HEK293T (cell line): ENCODE measurements around the gene TRIM66.

Source experiments
- CTCF ChIA-PET: fragments of 350-600 bp; formaldehyde crosslinking; extraction: SDS; loops from one replicate; lab custom pipeline; 2021; ENCODE audit warnings: antibody characterized with exemption, inconsistent platforms; lab: Yijun Ruan, JAX
- POLR2A ChIA-PET: fragments of 350-600 bp; formaldehyde crosslinking; extraction: SDS; loops from one replicate; lab custom pipeline; 2020; ENCODE audit warnings: antibody characterized with exemption, inconsistent platforms; lab: Yijun Ruan, JAX
- DNase-seq: peaks from one replicate; pipeline ENCODE4 v3.0.0; 2012; ENCODE audit warnings: mixed read lengths; ENCODE audit errors: extremely low spot score
- ARNT ChIP-seq: fragments of 450-650 bp; IDR thresholded peaks from 2 replicates; pipeline ENCODE4 v1.6.1; 2017; ENCODE audit warnings: mild to moderate bottlenecking
- BHLHE40 ChIP-seq: fragments of 450-650 bp; IDR thresholded peaks from 2 replicates; pipeline ENCODE4 v1.6.1; 2016; ENCODE audit warnings: mild to moderate bottlenecking, moderate library complexity, borderline replicate concordance
- CTBP1 ChIP-seq: fragments of 450-650 bp; IDR thresholded peaks from 2 replicates; pipeline ENCODE4 v1.6.1; 2016; ENCODE audit warnings: borderline replicate concordance
- ELF4 ChIP-seq: fragments of 450-650 bp; IDR thresholded peaks from 2 replicates; pipeline ENCODE4 v1.6.1; 2017; ENCODE audit warnings: antibody characterized with exemption
- FOXA1 ChIP-seq: fragments of 450-650 bp; IDR thresholded peaks from 2 replicates; pipeline ENCODE4 v1.6.1; 2016; ENCODE audit warnings: mild to moderate bottlenecking
- FOXK2 ChIP-seq: fragments of 450-650 bp; IDR thresholded peaks from 2 replicates; pipeline ENCODE4 v1.6.1; 2016; ENCODE audit warnings: mild to moderate bottlenecking
- FOXM1 ChIP-seq: fragments of 450-650 bp; IDR thresholded peaks from 2 replicates; pipeline ENCODE4 v1.6.1; 2017; ENCODE audit warnings: mild to moderate bottlenecking, borderline replicate concordance
- HDGF ChIP-seq: fragments of 450-650 bp; IDR thresholded peaks from 2 replicates; pipeline ENCODE4 v1.6.1; 2017; ENCODE audit warnings: antibody characterized with exemption, borderline replicate concordance
- L3MBTL2 ChIP-seq: fragments of 450-650 bp; conservative IDR thresholded peaks from 2 replicates; pipeline ENCODE4 v1.6.1; 2016; ENCODE audit warnings: mild to moderate bottlenecking
- LEF1 ChIP-seq: fragments of 450-650 bp; IDR thresholded peaks from 2 replicates; pipeline ENCODE4 v1.6.1; 2017; ENCODE audit warnings: mild to moderate bottlenecking, borderline replicate concordance
- NFRKB ChIP-seq: fragments of 450-650 bp; IDR thresholded peaks from 2 replicates; pipeline ENCODE4 v1.6.1; 2016; ENCODE audit warnings: mild to moderate bottlenecking, moderate library complexity
- SP1 ChIP-seq: fragments of 450-650 bp; IDR thresholded peaks from 2 replicates; pipeline ENCODE4 v1.6.1; 2017
- SUZ12 ChIP-seq: fragments of 450-650 bp; IDR thresholded peaks from 2 replicates; pipeline ENCODE4 v1.6.1; 2016; ENCODE audit warnings: mild to moderate bottlenecking
- TARDBP ChIP-seq: fragments of 450-650 bp; IDR thresholded peaks from 2 replicates; pipeline ENCODE4 v1.6.1; 2016
- ZNF384 ChIP-seq: fragments of 450-650 bp; IDR thresholded peaks from 2 replicates; pipeline ENCODE4 v1.6.1; 2016
- TF ChIP-seq, protein P1 (sequence below): fragments of 450-650 bp; IDR thresholded peaks from 2 replicates; pipeline ENCODE4 v1.6.1; 2016

TRIM66 gene

DNA sequence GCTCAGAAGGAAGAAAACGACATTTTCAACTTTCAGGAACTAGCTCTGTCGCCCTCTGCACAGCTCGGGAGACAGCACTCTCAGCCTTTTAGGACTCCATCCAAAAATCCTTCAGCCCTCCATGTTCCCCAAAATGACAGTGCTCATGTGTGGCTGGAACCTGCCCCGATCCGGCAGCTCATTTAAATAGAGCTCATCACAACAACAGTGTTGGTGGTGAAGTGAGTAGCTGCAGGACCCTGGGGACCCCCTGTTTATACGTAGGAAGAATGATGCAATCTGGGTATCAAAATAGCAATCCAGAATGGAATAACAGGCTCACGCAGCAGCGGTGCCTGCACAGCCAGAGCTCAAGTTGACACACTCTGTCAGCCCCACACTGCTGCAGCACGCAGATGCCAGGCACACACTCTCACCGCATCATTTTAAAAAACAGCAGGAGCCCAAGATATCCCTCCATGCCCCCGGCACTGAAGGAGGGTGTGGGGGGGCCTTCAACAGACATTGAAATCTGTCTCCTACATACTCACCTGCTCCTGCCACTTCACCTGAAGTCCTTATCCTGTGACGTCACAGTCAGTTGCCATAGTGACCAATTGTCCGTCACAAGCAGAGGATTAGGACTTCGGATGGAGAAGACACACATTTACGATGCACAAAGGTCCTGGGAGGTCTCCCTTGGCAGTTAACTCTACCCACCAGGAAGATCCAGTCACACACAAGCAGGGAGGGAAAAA lies 24.0 kb downstream of the TRIM66 start:
- POLR2A ChIA-PET = interaction anchor here (0.8 to 6.1 kb wide), 3 partner anchors 24 to 64 kb away, joined by 3 to 23 read pairs (median 3); partner anchors contain the start of genes RPL27A, STK33 and TRIM66
- DNase-seq = no peak
- TF ChIP-seq SUZ12 (no peak), FOXK2 (no peak), NFRKB (no peak), SP1 (no peak), BHLHE40 (no peak), L3MBTL2 (no peak), FOXM1 (no peak), LEF1 (no peak), ZNF384 (no peak), ELF4 (no peak), ARNT (no peak)
- CTCF ChIA-PET = interaction anchor here (0.7 kb wide), 1 partner anchor 19 kb away, joined by 3 read pairs; no protein-coding TSS in a partner anchor

DNA sequence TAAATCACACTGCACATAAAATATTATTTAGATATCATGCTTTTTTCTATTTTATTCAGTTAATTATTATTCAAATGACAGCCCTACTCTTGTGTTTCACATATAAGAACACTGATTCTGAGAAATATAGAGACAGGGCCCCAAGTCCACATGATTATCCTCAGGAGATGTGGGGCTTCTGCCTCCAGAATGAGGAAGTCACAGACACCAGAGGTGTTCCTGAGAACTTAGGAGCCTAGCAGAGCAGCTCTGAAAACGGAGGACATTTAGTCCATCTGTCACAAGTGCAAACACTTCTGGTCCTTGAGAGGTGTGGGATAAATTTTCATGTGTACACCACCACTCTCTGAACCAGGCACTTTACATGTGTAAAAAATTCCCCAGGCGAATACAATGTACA lies 26.2 kb downstream of the TRIM66 start:
- CTCF ChIA-PET = interaction anchor here (0.7 kb wide), 1 partner anchor 25 kb away, joined by 3 read pairs; no protein-coding TSS in a partner anchor
- DNase-seq = no peak
- POLR2A ChIA-PET = interaction anchor here (6.1 kb wide), 1 partner anchor 26 kb away, joined by 23 read pairs; the partner anchor contains the start of genes RPL27A and TRIM66
- no peak for TF ChIP-seq ARNT
- TF ChIP-seq BHLHE40 = no peak

DNA sequence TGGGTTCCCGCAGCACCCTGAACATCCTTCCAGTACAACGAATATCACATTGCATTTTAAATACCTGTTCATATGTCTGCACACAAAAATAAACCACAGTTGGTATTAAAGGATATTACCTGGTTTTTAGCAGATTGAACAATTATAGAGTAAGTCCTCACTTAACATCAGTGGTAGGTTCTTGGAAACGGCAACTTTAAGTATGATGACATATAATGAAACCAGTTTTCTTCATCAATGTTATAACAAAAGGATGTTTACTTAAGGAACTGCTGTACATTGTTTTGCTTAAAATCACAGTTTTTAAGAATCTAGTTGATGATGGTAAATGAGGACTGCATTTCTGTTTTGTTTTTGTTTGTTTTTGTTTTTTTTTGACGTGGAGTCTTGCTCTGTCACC lies 28.0 kb downstream of the TRIM66 start:
- CTCF ChIA-PET = no interaction called here
- no peak for TF ChIP-seq SP1
- no peak for TF ChIP-seq CTBP1
- TF ChIP-seq HDGF = no peak
- no peak for TF ChIP-seq ELF4
- TF ChIP-seq ARNT = no peak
- TF ChIP-seq, protein P1, sequence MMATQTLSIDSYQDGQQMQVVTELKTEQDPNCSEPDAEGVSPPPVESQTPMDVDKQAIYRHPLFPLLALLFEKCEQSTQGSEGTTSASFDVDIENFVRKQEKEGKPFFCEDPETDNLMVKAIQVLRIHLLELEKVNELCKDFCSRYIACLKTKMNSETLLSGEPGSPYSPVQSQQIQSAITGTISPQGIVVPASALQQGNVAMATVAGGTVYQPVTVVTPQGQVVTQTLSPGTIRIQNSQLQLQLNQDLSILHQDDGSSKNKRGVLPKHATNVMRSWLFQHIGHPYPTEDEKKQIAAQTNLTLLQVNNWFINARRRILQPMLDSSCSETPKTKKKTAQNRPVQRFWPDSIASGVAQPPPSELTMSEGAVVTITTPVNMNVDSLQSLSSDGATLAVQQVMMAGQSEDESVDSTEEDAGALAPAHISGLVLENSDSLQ = no peak
- no peak for TF ChIP-seq NFRKB
- TF ChIP-seq LEF1 = no peak
- no peak for TF ChIP-seq FOXM1
- no peak for DNase-seq
- POLR2A ChIA-PET = interaction anchor here (6.1 kb wide), 1 partner anchor 28 kb away, joined by 23 read pairs; the partner anchor contains the start of genes RPL27A and TRIM66

DNA sequence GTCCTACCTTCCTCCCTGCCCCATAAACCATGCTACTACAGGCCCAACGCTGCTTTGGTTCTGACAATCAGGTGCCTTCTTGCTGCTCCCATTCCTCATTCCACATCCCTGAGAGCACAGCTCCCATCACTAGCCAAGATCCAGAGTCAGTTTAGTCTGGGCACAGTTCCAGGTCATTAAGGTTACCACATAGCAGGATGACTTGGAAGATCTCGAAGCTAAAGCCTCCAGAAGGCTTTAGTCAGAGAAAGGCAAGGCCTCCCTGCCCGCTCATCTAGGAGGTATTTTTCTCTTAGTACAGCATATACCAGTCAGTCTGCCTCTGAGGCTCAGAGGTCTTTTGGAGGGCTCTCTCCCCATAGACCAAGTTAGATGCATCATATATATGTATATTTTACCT lies 30.3 kb downstream of the TRIM66 start:
- ChIA-PET CTCF (no interaction called here), POLR2A (no interaction called here)
- no peak for TF ChIP-seq FOXA1
- no peak for TF ChIP-seq ELF4
- TF ChIP-seq L3MBTL2 = no peak
- no peak for TF ChIP-seq BHLHE40
- DNase-seq = no peak

DNA sequence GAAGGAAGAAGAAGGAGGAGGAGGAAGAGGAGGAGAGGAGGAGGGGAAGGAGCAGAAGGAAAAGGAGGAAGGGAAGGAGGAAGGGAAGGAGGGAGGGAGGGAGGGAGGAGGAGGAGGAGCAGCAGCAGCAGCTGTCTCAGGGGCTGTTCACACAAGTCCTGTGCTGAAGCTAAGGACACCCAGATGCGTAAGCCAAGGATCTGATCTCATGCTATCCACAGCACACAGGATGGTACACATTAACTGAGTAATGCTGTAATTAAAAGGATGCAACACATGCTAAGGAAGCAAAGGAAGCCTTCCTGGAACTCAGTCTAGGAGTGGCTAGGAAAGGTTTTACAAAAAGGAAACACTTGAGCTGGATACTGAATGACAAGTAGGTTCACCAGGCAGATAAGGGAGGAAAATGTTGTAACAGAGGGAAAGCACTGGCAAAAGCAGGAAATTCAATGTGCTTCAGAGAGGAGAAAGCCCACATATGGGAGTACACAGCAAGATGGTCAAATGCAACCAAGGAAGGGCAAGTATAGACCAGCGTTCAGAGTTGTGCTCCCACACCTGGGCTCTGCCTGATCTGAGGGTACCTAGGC lies 32.0 kb downstream of the TRIM66 start:
- TF ChIP-seq TARDBP (no peak), SP1 (no peak), HDGF (no peak), L3MBTL2 (no peak), ZNF384 (no peak), CTBP1 (no peak), SUZ12 (no peak), FOXA1 (no peak), NFRKB (no peak), LEF1 (no peak), ELF4 (no peak), ARNT (no peak), FOXM1 (no peak)
- TF ChIP-seq, protein P1 = no peak
- DNase-seq = no peak
- POLR2A ChIA-PET = no interaction called here
- CTCF ChIA-PET = no interaction called here

DNA sequence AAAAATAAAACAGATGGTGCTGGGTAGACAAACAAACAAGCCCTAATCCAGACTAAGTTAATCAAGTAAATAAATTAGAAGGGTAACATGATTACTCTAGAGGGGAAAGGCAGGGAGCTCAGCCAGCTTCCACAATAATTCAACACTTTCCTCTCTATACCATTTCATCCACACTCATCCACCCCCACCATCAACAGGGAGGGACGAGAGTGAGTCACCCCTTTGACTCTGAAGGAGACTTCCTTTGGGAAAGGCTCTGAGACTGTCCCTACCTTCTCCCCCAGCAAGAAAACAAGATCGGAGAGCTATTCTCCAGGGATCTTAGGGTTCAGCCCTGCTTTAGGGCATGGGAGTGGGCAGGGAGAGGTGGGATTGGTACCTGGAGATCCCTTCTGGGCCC lies 33.1 kb downstream of the TRIM66 start:
- TF ChIP-seq FOXK2 = no peak
- no peak for TF ChIP-seq BHLHE40
- TF ChIP-seq FOXM1 = no peak
- ChIA-PET CTCF (no interaction called here), POLR2A (no interaction called here)
- no peak for DNase-seq

DNA sequence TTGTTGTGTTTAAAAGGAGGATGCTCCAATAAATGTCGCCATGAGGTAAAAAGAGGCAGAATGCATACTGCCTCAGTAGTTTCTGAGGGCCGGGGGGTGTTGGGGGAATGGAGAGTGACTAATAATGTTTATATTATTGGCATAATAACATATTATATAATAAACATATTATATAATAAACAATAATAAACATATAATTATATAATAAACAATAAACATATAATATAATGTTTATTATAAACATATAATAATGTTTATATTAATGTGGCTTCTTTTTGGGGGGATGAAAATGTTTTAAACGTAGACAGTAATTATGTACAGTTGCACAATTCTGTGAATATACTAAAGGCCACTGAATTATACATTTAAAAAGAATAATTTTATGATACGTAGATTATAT lies 35.6 kb downstream of the TRIM66 start:
- CTCF ChIA-PET = no interaction called here
- DNase-seq = no peak
- TF ChIP-seq HDGF (no peak), NFRKB (no peak), BHLHE40 (no peak), L3MBTL2 (no peak), SUZ12 (no peak), SP1 (no peak), FOXA1 (no peak), FOXM1 (no peak), ELF4 (no peak), FOXK2 (no peak), ARNT (no peak), TARDBP (no peak), LEF1 (no peak), CTBP1 (no peak), ZNF384 (no peak)
- TF ChIP-seq, protein P1 = no peak
- POLR2A ChIA-PET = no interaction called here
